ENCODE results near the gene HIBADH.
A peak's percentile ranks its signal among the peaks of the same experiment; 100 is the strongest.

Gene HIBADH

GRCh38 chr7:27491534-27491933, 171.1 kb downstream of the HIBADH start:
- no peak for DNase-seq (ENCODE audit: low spot score)

DNA sequence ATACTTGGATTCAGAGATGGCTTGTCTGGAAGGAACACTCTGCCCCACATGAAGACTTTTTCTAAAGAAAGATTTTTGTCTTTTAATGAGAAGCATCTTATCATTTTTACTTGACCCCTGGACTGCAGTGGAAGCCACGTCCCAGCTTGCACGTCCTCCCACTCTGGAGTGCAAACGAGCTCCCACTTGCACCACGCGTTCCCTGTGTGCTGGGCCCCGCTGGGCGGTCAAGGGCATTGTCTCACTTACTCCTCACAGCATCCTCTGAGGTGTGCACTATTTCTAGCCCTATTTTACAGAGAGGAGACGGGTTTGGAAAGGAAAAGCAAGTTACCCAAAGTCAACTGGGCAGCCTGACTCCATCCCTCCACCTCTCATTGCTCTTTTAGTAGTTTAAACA, 175.2 kb downstream of the HIBADH start:
- no peak for DNase-seq (ENCODE audit: low spot score)

DNA sequence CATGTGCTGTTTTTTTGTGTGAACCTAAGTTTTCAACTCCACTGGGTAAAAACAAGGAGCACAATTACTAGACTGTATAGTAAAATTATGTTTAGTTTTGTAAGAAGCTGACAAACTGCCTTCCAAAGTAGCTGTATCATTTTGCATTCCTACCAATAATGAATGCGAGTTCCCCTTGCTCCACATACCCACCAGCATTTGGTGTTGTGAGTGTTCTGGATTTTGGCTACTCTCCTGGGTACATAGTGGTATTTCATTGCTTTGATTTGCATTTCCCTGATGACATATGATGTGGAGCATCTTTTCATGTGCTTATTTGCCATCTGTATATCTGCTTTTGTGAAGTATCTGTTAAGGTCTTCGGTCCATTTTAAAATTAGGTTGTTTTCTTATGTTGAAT, 178.2 kb downstream of the HIBADH start:
- DNase-seq (ENCODE audit: low spot score): peak; percentile 17

DNA sequence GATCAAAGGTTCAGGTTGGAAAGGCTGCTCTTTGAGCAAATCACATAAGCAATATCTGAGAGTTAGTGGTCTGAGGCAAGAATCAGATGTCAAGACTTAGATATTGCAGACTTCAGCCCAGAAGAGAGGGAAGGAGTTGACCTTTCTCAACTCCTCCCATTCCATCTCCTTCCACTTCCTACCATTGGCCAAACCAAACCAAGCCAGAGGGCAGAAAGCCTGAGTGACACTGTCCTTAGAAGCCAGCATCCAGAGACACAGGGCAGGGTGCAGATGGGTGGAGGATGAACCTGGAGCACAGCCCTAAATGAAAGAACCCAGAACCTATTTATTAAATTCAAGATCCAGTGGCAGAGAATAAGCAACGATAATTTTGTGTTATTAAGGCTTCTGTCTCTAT, 180.5 kb downstream of the HIBADH start:
- no peak for DNase-seq (ENCODE audit: low spot score)

DNA sequence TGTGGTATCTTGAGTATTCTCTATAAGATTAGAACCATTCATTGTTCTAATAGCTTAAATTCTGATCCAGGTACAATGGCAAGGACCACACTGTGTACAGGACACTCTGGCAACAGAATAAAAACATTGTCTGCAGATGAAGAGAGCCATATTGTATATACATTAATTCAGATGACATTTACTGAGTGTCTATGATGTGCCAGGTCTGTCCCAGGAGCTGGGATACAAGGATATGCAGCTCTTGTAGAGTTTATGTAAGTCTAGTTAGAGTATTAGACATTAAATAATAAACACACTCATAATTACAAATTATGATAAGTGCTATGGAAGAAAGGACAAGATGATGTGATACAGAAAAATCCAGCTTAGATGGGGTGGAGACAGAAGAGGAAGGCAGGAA, 184.1 kb downstream of the HIBADH start:
- no peak for DNase-seq (ENCODE audit: low spot score)

DNA sequence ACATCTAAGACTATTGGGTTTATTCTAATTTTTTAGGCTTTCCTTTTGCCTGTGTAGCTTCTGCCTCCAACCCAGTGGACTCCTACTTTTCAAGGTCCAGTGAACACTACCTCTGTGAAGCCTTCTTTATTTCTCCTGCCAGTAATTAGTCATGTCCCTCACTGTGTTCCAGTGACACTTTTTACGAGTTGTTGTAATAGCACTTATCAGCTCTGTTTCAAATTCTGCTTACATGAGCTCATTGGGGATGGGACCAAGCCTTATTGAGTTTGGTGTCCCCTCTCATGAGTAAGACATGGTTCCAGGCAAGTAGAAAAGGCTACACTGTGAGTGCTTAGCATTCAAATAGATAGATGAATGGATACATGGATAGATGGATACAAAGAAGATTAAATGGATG, 184.6 kb downstream of the HIBADH start:
- no peak for DNase-seq (ENCODE audit: low spot score)

DNA sequence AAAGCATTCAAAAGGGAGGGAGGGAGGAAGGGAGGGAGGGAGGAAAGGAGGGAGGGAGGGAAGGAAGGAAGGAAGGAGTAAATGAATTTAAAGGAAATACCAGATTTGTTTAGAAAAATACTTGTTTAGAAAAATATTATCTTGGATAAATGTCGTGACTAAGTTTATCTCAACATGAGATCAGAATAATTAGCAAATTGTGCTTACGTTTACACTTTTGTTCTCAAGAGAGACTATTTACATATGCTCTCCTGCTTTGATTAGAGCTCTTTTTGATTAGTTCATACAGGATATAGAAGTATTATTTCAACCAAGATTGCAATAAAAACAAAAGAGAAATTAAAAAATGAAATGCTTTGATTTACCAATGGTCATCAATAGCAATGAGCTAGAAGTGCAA, 186.2 kb downstream of the HIBADH start:
- DNase-seq (ENCODE audit: low spot score): no peak
